Mammary epithelial cell (primary cell): ENCODE data around the gene CCDC85C.

Source experiments
- CTCF ChIP-seq, 2 donors: IDR thresholded peaks in 1 of 2; conservative IDR thresholded peaks in 1 of 2; 2 replicates each; pipeline ENCODE4 v1.5.1; 2011 to 2012; ENCODE audit warnings: inconsistent platforms in 2 of 2, low read length in 2 of 2, mild to moderate bottlenecking in 2 of 2, control low read depth in 1 of 2, low read depth in 1 of 2; ENCODE audit not compliant: insufficient read depth in 1 of 2; ENCODE audit errors: extremely low read depth in 1 of 2
- EZH2 ChIP-seq: IDR thresholded peaks from 2 replicates; pipeline ENCODE4 v1.6.1; 2012; ENCODE audit warnings: low read length, inconsistent platforms, borderline replicate concordance

GRCh38 chr14:99643343-99643742 is 39.3 kb upstream of the CCDC85C start:
- TF ChIP-seq CTCF (conservative IDR thresholded peaks at IDR 0.05 in 1 of 2, IDR thresholded peaks at IDR 0.05 in 1 of 2; ENCODE audit: extremely low read depth in 1 of 2, insufficient read depth in 1 of 2, low read depth in 1 of 2, low read length in 2 of 2) = no peak
- TF ChIP-seq EZH2 = no peak
